ENCODE data around the gene PDX1.

The PDX1 gene

DNA sequence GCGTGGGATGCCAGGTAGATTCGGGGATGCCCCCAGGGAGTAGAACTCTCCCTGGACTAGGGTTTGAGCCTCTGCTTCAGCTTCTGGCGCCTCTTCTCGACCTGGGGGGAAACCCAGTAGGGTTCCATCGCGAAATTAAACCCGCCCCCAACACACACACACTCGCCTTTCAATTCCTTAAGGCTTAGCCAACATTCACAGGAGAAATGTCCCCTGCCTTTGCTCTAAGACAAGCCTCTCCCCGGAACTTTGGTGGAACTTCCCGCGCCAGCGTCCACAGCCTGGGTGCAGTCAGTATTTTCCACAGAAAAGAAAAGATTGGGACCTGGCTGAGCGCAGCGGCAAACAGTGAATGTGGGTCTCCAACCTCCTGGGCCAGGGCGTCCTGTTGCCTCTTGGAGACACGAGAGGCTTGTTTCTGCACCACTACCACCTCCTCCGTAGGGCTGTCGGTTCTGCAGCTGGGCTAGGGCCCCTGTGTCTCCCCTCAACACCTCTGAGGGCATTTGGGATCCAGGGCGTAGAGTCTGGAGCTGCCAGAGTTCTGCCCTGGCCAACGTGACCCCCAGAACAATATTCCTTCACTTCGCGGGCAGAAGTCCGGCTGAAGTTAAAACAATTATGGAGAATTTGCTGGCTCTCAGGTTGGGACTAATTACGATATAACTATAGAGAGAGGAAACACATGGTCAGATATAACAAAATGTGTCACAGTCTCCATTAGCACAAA is 3.2 kb downstream of the PDX1 start:
- no peak for DNase-seq (ENCODE audit: low read depth, low spot score)

DNA sequence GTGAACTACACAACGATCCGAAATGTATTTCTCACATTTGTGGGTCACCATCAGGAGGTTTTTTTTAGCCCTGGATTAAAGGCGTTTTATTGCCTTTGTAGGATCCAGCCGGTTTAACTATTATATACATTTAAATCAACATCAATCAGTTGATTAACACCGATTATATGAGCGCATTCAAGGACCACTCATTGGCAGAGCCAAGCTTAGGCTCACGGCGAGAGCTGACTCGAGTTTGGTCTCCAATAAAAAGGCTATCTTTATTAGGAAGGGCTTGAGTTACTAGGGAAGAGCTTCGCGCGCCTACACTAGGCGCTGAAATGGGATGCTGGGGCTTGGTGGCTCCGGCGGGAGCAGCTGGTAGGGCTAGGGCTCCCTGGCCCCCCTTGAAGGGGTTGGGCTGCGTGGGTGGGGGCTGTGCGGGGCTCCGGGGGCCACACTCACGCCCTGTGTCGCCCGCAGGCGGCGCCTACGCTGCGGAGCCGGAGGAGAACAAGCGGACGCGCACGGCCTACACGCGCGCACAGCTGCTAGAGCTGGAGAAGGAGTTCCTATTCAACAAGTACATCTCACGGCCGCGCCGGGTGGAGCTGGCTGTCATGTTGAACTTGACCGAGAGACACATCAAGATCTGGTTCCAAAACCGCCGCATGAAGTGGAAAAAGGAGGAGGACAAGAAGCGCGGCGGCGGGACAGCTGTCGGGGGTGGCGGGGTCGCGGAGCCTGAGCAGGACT is 4.2 kb downstream of the PDX1 start:
- DNase-seq (ENCODE audit: low read depth, low spot score): no peak

DNA sequence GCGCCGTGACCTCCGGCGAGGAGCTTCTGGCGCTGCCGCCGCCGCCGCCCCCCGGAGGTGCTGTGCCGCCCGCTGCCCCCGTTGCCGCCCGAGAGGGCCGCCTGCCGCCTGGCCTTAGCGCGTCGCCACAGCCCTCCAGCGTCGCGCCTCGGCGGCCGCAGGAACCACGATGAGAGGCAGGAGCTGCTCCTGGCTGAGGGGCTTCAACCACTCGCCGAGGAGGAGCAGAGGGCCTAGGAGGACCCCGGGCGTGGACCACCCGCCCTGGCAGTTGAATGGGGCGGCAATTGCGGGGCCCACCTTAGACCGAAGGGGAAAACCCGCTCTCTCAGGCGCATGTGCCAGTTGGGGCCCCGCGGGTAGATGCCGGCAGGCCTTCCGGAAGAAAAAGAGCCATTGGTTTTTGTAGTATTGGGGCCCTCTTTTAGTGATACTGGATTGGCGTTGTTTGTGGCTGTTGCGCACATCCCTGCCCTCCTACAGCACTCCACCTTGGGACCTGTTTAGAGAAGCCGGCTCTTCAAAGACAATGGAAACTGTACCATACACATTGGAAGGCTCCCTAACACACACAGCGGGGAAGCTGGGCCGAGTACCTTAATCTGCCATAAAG is 4.8 kb downstream of the PDX1 start:
- no peak for DNase-seq (ENCODE audit: low read depth, low spot score)

DNA sequence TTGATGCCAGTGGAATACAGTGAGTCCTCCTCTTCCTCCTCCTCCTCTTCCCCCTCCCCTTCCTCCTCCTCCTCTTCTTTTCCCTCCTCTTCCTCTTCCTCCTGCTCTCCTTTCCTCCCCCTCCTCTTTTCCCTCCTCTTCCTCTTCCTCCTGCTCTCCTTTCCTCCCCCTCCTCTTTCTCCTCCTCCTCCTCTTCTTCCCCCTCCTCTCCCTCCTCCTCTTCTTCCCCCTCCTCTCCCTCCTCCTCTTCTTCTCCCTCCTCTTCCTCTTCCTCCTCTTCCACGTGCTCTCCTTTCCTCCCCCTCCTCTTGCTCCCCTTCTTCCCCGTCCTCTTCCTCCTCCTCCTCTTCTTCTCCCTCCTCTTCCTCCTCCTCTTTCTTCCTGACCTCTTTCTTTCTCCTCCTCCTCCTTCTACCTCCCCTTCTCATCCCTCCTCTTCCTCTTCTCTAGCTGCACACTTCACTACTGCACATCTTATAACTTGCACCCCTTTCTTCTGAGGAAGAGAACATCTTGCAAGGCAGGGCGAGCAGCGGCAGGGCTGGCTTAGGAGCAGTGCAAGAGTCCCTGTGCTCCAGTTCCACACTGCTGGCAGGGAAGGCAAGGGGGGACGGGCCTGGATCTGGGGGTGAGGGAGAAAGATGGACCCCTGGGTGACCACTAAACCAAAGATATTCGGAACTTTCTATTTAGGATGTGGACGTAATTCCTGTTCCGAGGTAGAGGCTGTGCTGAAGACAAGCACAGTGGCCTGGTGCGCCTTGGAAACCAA is 5.6 kb downstream of the PDX1 start:
- DNase-seq (ENCODE audit: low read depth, low spot score): no peak

DNA sequence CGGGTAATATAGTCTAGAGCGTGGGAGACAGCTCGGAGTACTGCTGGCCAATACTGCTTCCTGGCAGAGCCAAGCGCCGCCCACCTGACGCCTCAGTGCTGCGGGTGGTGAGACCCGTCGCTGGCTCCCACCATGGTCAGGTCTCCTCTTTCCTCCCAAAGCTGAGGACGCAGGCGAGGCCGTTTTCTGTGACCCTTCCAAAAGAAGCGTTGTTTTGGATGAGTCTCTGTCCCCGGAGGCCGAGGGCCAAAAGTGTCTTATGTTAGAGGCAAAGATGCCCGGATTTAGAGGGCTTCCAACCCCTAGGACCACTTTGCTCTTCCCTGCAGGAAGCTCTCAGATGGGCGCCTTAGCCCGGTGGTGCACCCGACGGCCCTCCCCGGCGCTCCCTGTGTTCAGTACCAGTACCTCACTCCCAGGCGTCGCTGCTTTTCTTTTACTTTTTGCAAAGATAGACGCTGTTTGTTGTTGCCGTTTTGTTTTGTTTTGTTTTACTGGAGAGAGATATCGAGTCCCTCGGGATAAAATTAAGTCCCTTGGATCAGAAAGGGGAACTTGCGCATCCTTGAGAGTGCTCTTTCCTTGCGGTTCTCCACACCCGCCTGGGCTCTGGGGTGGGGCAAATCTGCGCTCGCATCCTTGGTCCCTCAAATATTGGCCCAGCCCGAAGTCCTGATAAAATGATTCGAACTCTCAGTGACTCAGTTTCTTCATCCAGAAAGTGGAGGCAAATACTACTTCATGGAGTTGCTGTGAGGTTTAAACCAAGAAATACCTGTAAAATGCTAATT is 7.0 kb downstream of the PDX1 start:
- DNase-seq (ENCODE audit: low read depth, low spot score): no peak

DNA sequence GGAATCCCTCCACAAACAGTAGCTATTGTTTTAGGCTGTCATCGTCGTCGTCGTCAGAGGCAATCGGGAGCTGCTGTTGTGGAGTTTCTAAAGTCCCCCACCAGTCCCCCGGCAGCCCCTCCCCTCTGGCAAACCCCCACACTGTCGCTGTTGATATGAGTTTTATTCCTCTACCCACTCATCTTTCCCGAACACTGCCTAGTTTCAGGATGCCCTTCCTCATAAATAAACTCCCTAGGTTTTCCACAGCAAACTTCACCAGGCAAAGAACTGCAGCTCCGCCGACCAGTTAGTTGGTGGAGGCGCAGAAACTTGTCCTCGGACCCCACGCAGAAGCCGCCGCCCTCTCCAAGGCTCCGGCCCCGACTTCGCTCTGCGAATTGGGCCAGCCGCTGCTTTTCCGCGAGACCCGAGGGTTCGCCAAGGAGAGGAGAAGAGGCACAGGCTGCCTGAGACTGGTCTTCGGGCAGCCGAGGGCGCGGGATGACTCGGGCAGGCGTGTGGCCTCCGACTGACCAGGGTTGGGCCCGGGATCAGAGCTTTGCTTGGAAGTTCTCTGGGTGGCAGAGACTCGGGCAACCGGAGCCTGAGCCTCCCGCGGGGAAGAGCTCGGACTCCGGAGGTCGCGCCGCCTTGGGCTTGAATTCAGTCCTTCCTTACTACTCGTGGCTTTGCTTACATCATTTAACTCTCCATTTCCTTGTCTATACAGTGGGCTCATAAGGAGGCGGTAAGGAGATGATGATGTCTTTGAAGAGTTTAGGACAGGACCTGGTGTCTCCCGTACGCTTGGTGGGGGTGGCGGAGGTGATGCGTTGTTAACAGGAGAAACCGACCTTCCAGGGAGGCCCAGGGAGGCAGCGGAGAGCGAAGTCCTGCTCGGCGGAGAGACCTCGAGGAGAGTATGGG is 7.9 kb downstream of the PDX1 start:
- no peak for DNase-seq (ENCODE audit: low read depth, low spot score)

DNA sequence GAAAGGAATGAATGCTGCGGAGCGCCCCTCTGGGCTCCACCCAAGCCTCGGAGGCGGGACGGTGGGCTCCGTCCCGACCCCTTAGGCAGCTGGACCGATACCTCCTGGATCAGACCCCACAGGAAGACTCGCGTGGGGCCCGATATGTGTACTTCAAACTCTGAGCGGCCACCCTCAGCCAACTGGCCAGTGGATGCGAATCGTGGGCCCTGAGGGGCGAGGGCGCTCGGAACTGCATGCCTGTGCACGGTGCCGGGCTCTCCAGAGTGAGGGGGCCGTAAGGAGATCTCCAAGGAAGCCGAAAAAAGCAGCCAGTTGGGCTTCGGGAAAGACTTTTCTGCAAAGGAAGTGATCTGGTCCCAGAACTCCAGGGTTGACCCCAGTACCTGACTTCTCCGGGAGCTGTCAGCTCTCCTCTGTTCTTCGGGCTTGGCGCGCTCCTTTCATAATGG is 8.6 kb downstream of the PDX1 start:
- DNase-seq (ENCODE audit: low read depth, low spot score): no peak

DNA sequence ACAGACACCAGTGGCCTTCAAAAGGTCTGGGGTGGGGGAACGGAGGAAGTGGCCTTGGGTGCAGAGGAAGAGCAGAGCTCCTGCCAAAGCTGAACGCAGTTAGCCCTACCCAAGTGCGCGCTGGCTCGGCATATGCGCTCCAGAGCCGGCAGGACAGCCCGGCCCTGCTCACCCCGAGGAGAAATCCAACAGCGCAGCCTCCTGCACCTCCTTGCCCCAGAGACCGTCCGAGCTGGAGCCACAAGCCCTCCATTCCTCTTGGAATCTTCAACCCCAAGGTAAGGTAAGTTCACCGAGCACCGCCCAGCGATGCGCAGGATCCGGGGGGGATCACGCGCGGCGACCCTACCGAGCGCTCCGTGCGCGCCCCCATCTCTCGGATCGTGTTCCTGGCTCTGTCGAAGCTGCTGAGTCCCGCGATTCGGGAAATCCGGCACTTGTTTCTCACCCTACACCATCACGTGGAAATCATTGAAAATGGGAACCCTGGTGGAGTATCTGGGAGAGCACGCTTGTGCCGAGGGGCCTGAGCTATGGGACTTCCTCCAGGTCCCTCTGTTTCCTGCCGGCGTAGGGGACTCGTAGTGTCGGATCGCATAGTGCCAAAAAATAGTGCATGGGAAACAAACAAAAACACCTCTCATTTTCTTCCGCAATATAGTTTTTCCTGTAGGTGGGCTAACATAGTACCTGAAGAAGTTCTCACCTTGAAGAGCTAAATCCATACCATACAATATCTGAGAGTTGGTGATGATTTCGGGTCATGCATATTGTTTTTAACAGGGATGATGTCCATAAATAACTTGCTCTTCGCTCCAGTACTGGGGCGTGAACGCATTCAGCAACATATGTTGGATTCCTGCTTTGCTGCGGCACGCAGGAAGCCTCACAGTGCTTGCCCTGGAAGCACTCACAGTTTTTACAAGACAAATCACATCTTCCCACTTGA is 9.3 kb downstream of the PDX1 start:
- no peak for DNase-seq (ENCODE audit: low read depth, low spot score)

DNA sequence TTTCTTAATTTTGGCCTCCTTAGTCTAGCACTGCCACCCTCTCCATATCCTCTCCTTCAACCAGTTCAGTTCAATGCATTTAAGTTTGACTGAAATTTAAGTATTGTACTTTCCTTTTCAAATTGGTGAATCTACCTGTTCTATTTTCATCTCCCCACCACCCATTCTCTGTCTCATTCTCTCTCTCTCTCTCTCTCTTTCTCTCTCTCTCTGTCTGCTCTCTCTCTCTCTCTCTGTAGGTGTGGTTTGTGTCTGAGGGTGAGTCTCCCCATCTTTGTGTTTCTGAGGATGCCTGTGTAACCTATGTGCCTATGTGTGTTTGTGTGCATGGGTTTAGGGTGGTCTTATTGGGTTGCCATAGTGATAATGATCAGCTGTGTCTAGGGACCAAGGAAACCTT is 10.1 kb downstream of the PDX1 start:
- DNase-seq (ENCODE audit: low read depth, low spot score): no peak

DNA sequence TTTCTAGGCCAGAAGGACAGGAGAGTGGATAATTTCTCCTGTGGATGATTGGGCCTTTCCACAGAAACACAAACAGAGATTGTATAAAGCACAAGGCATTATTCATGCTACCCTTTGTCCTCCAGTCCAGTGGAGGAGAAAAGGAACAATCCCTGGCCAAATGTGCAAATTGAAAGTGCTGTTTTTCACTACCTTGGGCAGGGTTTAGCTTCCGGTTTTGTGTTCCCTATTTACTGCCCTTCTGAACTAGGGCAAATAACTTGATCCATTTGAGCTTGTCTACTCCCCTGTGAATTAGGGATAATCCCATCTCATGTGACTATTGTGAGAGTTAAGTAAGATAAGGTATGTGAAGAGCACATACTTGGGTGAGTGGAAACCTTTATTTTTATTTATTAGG is 13.3 kb downstream of the PDX1 start:
- DNase-seq (ENCODE audit: low read depth, low spot score): no peak

DNA sequence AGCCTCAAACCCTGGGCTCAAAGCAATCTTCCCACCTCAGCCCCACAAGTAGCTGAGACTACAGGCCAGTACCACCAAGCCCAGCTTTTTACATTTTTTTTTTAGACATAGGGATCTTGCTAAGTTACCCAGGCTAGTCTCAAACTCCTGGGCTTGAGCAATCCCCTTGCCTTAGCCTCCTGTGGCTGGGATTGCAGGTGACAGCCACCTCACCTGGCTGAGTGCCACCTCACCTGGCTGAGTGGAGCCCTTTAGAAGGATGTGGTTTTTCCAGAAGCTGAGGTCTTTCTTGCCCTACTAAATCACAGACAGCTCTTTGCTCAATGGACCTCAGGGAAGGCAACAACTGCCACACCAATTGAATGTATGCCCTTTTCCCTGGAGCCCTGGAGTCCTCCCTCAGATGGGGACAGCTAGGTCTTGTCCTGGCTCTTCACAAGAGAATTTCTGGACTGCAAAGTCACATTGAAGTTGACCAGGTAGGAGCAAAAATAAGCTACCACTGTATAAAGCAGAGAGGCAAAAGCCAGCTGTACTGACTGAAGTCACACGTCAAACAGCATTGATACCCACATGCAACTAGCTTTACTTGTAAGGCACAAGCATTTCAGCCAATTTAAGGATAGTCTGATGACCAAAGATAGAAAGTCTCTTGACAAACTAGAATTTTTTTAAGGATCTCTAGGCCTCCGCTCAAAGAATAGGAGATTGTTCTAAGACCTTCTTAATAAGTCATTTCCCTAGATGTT is 14.0 kb downstream of the PDX1 start:
- DNase-seq (ENCODE audit: low read depth, low spot score): no peak

DNA sequence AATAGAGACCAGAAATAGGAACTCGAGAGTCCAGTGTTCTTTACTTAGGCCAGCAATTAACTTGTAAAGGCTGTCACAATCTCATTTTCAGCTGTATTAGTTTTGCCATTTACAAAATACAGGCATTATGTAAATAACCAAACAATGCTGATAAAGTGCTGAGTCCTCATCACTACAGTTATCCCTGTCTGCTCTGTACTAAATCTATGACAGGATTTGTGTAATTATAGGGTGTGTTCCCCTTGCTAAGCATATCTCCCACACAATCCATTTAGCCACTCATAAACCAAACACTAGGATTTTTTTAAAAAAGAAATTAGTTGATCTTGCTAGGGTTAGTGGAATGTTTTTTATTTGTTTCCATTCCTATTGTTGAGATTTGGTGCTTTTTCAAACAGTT is 23.2 kb downstream of the PDX1 start:
- DNase-seq (ENCODE audit: low read depth, low spot score): no peak

DNA sequence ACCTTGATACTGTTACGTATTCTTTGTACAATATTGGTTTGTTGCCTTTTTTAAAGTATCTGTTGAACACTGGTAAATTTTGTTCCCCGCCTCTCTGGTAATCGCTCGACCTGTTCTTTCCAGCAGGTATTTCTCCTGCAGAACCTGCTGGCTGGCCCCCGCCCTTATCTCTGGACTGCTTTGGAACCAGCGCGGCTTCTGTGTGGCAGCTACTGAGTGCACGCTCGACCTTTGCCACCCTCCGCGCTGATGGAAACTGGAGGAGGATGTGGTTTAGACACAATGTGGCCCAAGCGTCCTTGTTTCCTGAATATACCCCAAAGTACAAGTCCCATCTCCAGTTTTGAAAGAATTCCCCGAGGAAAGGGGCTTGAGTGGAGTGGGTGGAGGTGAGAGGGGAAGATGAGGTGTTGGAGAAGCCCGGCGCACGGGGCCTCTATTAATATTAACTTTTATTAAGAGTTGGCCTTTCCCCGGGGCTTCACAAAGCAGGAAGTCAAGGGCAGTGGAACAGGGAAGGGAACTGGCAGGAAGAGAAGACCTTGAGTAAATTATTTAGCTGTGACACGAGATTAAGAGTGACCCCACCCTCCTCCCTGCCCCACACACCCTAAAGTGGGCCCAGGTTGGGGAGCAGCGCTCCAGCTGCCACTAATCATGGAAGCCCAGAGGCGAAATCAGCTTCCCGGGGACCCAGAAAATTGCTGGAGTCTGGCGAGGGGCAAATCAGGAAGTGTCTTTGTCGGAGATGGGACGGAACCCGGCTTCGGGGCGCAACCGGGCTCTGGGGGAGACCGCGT is 33.3 kb downstream of the PDX1 start:
- no peak for DNase-seq (ENCODE audit: low read depth, low spot score)

DNA sequence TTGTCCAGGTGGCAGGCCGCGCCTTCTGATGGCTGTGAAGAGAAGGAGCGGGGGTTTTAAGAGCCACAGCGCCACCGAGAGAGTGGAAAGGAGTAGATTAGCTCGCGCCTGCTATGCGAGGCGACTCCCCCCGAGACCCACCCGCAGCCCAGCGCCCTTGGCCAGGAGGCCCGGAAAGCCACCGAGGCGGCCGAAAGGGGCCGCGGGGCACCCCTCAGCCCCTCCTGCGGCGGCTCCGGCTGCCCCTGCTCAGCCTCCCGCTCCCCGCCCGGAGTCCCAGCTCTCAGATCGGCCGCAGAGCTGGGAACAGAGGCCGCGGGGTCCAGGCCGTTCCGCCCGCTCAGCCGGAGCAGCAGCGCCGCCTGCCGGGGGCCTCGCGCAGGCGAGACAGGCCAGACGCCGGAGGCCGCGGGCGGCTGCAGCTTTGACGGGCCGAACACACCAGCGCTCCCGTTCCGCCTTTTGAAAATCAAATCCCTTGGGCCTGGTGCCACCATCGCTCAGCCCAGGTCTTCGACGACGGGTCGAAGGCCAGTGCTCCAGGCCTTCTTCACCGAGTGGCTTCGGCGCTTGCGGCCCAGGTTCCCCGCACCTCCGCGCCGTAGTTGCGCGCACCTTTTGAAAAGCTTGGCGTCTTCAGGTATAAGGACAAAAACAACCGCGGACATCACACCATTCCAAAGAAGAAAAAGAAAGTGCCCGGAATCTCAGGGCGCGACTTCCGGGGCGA is 34.0 kb downstream of the PDX1 start:
- peak; percentile 83 for DNase-seq (ENCODE audit: low read depth, low spot score)

DNA sequence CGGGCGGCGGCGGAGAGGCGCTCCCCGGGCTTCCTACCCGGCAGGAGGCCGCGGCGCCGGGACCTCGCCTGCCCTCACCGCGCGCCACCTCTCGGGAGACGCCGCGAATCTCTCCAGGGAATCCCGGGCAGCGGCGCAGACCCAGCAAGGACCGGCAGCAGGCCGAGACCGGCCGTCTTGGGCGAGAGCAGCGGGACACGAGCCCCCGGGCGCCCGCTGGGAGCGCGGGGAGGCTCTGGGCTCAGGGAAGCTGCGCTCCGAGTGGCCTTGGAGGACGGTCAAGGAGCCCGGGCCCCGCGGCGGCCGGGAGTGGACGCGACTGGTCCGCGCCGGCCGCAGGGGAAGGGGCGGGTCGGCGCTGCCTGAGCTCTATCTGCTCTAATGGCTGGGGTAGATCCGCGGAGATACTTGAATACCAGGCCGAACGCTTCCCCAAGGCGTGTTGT is 34.6 kb downstream of the PDX1 start:
- DNase-seq (ENCODE audit: low read depth, low spot score): no peak

DNA sequence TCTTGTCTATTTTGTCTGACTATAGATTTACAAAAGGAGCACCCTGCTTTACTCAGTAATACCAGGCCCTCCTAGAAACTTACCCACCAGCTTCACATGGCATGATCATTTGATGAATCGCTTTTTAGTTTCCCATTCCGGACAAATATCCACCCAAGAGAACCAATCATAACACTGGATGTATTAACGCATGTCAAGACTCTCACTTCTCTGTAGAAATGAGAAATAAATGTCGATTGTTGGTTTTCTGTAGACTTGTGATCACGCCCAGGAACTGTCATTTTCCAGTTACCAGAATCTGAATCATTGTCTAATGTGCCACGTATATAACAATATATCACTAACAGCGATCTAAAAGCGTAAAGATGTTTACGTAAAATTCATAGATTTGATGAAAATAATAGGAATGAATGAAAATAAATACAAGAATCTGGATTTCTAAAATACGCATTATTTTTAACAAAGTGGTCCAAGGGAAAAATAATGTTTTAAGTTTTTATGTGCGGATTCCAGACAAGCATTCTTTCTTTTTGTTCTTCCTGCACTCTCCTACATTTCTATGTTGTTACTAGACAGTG is 35.3 kb downstream of the PDX1 start:
- no peak for DNase-seq (ENCODE audit: low read depth, low spot score)
